CD14-positive monocyte (primary cell): ENCODE measurements around the gene NIT1. TPM values are rescaled to one million over a fixed set of nuclear protein-coding genes. Genes with fewer than 3 reads are reported as not detected.

ENCODE experiments used
- DNase-seq, 3 donors: peaks; one replicate each; pipeline ENCODE4 v3.0.0-alpha.2; 2011 to 2022
- H2AFZ ChIP-seq: 2 replicates; pipeline ENCODE4 v1.6.0; 2012; ENCODE audit warnings: mild to moderate bottlenecking, low read depth, low read length, inconsistent platforms; ENCODE audit not compliant: insufficient read depth, poor library complexity, severe bottlenecking
- H3K27ac ChIP-seq, 2 donors: 1 replicate in 1 of 2; 2 replicates in 1 of 2; pipeline ENCODE4 v1.5.1; 2012 to 2013; ENCODE audit warnings: low read length in 2 of 2, control low read depth in 1 of 2, inconsistent platforms in 1 of 2, low read depth in 1 of 2, mild to moderate bottlenecking in 1 of 2
- H3K27me3 ChIP-seq, 2 donors: one replicate each; pipeline versions ENCODE4 v1.6.0 to v1.6.1; 2011 to 2013; ENCODE audit warnings: low read length in 2 of 2; ENCODE audit not compliant: control insufficient read depth in 2 of 2, insufficient read depth in 2 of 2
- H3K36me3 ChIP-seq, 2 donors: replicated peaks in 1 of 2; 1 replicate in 1 of 2; 2 replicates in 1 of 2; pipeline versions ENCODE4 v1.5.1 to v1.6.1; 2012 to 2013; ENCODE audit warnings: low read length in 2 of 2, control low read depth in 1 of 2, inconsistent platforms in 1 of 2, mild to moderate bottlenecking in 1 of 2; ENCODE audit not compliant: insufficient read depth in 2 of 2, control insufficient read depth in 1 of 2
- H3K4me1 ChIP-seq, 2 donors: 1 replicate in 1 of 2; 2 replicates in 1 of 2; pipeline versions ENCODE4 v1.5.1 to v1.6.1; 2012 to 2013; ENCODE audit warnings: low read length in 2 of 2, control low read depth in 1 of 2, inconsistent platforms in 1 of 2, mild to moderate bottlenecking in 1 of 2, moderate library complexity in 1 of 2; ENCODE audit not compliant: insufficient read depth in 2 of 2, control insufficient read depth in 1 of 2
- H3K4me2 ChIP-seq: replicated peaks from 2 replicates; pipeline ENCODE3; 2012; ENCODE audit warnings: low read length, moderate library complexity, mild to moderate bottlenecking; ENCODE audit not compliant: poor library complexity, severe bottlenecking; ENCODE audit errors: extremely low read depth
- H3K4me3 ChIP-seq, 3 experiments: fragments of 200-600 bp in 1 of 3; sonication (generic) in 1 of 3; replicated peaks in 1 of 3; 1 replicate in 2 of 3; 2 replicates in 1 of 3; pipeline ENCODE4 v1.5.1; 2011 to 2013; ENCODE audit warnings: low read length in 3 of 3, mild to moderate bottlenecking in 3 of 3, control low read depth in 2 of 3, low read depth in 2 of 3, inconsistent platforms in 1 of 3, moderate library complexity in 1 of 3
- H3K79me2 ChIP-seq: 2 replicates; pipeline ENCODE4 v1.6.0; 2012; ENCODE audit warnings: mild to moderate bottlenecking, control low read depth, inconsistent platforms, low read length, moderate library complexity; ENCODE audit not compliant: insufficient read depth
- H3K9ac ChIP-seq: 2 replicates; pipeline ENCODE4 v1.6.0; 2017; ENCODE audit warnings: low read length, mild to moderate bottlenecking; ENCODE audit not compliant: insufficient read depth, poor library complexity, severe bottlenecking
- H3K9me3 ChIP-seq, 2 donors: replicated peaks in 1 of 2; 1 replicate in 1 of 2; 2 replicates in 1 of 2; pipeline versions ENCODE4 v1.5.1 to v1.6.1; 2012 to 2013; ENCODE audit warnings: low read length in 2 of 2, control low read depth in 1 of 2; ENCODE audit not compliant: control insufficient read depth in 1 of 2, insufficient read depth in 1 of 2
- H4K20me1 ChIP-seq: 2 replicates; pipeline ENCODE4 v1.6.0; 2012; ENCODE audit warnings: mild to moderate bottlenecking, low read length, control low read depth, moderate library complexity; ENCODE audit not compliant: insufficient read depth
- H3K27ac Mint-ChIP-seq, 7 donors: one replicate each; pipeline ENCODE4 v1.8.0; 2020; ENCODE audit warnings: mild to moderate bottlenecking in 7 of 7, mixed read lengths in 7 of 7, moderate library complexity in 6 of 7, inconsistent platforms in 2 of 7
- H3K27me3 Mint-ChIP-seq, 3 donors: one replicate each; pipeline ENCODE4 v1.8.0; 2021 to 2022; ENCODE audit warnings: low read depth in 3 of 3, mild to moderate bottlenecking in 3 of 3, mixed read lengths in 3 of 3, moderate library complexity in 3 of 3, inconsistent platforms in 1 of 3
- H3K36me3 Mint-ChIP-seq, 2 donors: one replicate each; pipeline ENCODE4 v1.8.0; 2020; ENCODE audit warnings: mixed read lengths in 2 of 2, inconsistent platforms in 1 of 2, mild to moderate bottlenecking in 1 of 2
- H3K4me1 Mint-ChIP-seq: one replicate; pipeline ENCODE4 v1.8.0; 2020; ENCODE audit warnings: mild to moderate bottlenecking, mixed read lengths
- H3K4me3 Mint-ChIP-seq, 2 donors: one replicate each; pipeline ENCODE4 v1.8.0; 2020; ENCODE audit warnings: mild to moderate bottlenecking in 2 of 2, mixed read lengths in 2 of 2, moderate library complexity in 1 of 2
- H3K9me3 Mint-ChIP-seq, 7 donors: one replicate each; pipeline ENCODE4 v1.8.0; 2020 to 2022; ENCODE audit warnings: mixed read lengths in 7 of 7, mild to moderate bottlenecking in 6 of 7, moderate library complexity in 6 of 7, inconsistent platforms in 2 of 7
- WGBS: methylation state at CpG from one replicate; pipeline ENCODE4 v1.1.5; 2013; ENCODE audit warnings: missing lambda C conversion rate; ENCODE audit not compliant: insufficient coverage; 5-methylcytosine and 5-hydroxymethylcytosine counted together
- intact Hi-C, 2 donors: fragments of 100-400 bp; cut with micrococcal nuclease; formaldehyde crosslinking; loops; one replicate each; pipeline versions ENCODE4 v1.15.0 to v1.15.1; 2023
- polyA plus RNA-seq, 3 donors: library from polyadenylated mRNA; depleted of rRNA in 1 of 3; unstranded in 2 of 3; stranded (reverse) in 1 of 3; fragments of 300-500 nt in 2 of 3; fragments of >200 nt in 1 of 3; fragmentation: Illumina TruSeq in 2 of 3; gene quantifications; 1 replicate in 2 of 3; 2 replicates in 1 of 3; pipeline ENCODE4 v1.2.3, GENCODE V29; 2012 to 2021
- TF ChIP-seq, protein P1 (sequence below): fragments of 200-600 bp; IDR thresholded peaks from one replicate; pipeline ENCODE4 v1.8.0; 2022; ENCODE audit warnings: antibody characterized with exemption, mild to moderate bottlenecking

The NIT1 gene
- polyA plus RNA-seq, 3 donors = 28.4 to 84.7 (median 35.7) TPM

DNA sequence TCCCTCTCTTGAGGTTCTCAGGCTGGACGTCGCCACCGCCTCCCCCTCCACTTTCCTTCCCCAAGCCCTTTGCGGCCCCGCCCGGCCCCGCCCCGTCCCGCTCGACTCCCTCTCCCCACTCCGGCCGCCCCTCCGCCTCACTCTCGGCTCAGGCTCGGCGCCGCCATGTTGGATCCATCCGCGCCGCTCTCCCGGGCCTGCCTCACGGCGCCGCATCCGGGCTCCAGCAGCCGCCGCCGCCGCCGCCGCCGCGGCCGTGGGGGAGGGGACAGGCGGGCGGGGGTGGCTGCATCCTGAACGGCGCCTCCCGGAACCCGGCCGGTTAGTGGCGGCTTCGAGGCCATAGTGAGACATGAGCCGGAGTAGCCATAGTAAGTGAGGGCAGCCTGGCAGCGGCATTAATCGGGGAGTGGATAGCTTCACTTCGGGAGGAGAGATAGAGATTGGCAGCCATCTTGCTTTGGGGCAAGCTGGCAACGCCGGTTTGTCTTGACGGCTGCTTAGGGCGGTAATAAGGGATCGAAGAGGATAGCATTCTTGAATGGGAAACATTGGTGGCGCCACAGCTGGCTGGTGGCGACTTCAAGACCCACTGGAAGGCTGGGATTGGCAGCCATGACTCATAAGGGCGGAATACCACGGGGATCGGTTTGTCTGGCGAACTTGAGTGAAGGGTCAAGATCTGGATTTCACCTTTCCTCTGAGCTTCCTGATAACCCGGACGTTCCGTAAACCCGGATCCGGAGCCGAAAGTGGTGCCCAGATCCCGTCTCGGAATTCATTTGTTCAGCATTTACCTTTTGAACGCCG is 14.7 kb downstream of the NIT1 start, which contains the start of gene DEDD:
Gene DEDD, minus strand, starts transcription at position 258 of the 810 bp plus-strand sequence. CDS start 8,205 bp downstream, outside the sequence.
- H3K79me2 ChIP-seq = peaks cover 94% of the 10 kb centered on the region
- peak within 1 kb of the TSS; percentile 94 to 95 for H3K27ac ChIP-seq
- intact Hi-C loops = loop anchor here (2.0 to 5.0 kb wide), 2 partner anchors 14 to 60 kb away; partner anchors contain the start of genes NIT1 (in 1 of the 2) and PFDN2 (in 1 of the 2)
- H3K36me3 ChIP-seq = peaks cover 10 to 30% of the 10 kb centered on the region in 2 donors
- H3K9me3 ChIP-seq = no peaks in the 10 kb centered on the region
- Mint-ChIP-seq H3K27me3 (peaks cover 0 to 2% (median 0%) of the 10 kb centered on the region in 3 donors), H3K4me1 (peaks cover 65% of the 10 kb centered on the region), H3K27ac (peak within 1 kb of the TSS in 4 of 7 donors; percentile 84 to 96 (median 89)), H3K36me3 (peaks cover 22 to 28% of the 10 kb centered on the region in 2 donors), H3K4me3 (no peak within 1 kb of the TSS), H3K9me3 (no peaks in the 10 kb centered on the region)
- peaks cover 11% of the 10 kb centered on the region for H4K20me1 ChIP-seq
- peak within 1 kb of the TSS; percentile 100 for H3K4me2 ChIP-seq
- TF ChIP-seq, protein P1, sequence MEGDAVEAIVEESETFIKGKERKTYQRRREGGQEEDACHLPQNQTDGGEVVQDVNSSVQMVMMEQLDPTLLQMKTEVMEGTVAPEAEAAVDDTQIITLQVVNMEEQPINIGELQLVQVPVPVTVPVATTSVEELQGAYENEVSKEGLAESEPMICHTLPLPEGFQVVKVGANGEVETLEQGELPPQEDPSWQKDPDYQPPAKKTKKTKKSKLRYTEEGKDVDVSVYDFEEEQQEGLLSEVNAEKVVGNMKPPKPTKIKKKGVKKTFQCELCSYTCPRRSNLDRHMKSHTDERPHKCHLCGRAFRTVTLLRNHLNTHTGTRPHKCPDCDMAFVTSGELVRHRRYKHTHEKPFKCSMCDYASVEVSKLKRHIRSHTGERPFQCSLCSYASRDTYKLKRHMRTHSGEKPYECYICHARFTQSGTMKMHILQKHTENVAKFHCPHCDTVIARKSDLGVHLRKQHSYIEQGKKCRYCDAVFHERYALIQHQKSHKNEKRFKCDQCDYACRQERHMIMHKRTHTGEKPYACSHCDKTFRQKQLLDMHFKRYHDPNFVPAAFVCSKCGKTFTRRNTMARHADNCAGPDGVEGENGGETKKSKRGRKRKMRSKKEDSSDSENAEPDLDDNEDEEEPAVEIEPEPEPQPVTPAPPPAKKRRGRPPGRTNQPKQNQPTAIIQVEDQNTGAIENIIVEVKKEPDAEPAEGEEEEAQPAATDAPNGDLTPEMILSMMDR = no peak
- under 1% methylated on average over 57 of the region's 68 CpGs for whole genome bisulfite sequencing
- DNase-seq = peak; percentile 89 to 93 (median 93)
- no peaks in the 10 kb centered on the region for H3K27me3 ChIP-seq
- H3K4me3 ChIP-seq = peak within 1 kb of the TSS; percentile 81 to 98 (median 95)
- peaks cover 54 to 72% of the 10 kb centered on the region in 2 donors for H3K4me1 ChIP-seq
- H2AFZ ChIP-seq = peak within 1 kb of the TSS; percentile 84
- peak within 1 kb of the TSS; percentile 86 for H3K9ac ChIP-seq

DNA sequence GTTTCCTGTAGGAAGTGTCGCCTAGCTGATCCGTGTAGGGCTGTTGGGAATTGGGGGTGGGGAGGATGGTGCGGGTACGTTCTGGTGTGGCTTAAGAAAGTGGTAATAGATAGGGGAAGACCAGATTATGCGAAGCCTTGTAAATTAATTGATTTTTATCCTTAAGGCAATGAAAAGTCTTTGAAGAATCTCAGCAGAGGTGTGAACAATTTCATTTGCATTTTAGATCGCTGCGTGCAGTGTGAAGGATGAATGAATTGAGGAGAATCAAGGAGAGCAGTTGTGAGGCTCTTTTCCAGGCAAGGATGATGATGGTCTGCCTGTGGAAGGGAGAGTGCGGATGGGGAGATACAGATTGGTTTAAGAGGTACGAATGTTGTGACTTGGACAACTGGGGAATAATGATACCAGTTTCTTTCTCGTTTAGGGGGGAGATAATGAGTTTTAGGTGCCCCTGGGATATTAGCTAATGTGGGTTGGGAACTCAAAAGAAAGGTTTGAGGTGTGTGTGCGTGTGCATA is 15.4 kb downstream of the NIT1 start:
- WGBS = 8% methylated on average over 11 of the region's 11 CpGs

More for the DNA sequence above, 15.4 kb downstream of the NIT1 start:
- Mint-ChIP-seq H3K4me1 (peaks cover 65% of the 10 kb centered on the region), H3K27ac (no peak overlapping the region), H3K36me3 (peaks cover 22 to 25% of the 10 kb centered on the region in 2 donors), H3K9me3 (no peaks in the 10 kb centered on the region), H3K4me3 (no peak overlapping the region), H3K27me3 (peaks cover 0 to 2% (median 0%) of the 10 kb centered on the region in 3 donors)
- Histone ChIP-seq H3K9me3 (no peaks in the 10 kb centered on the region), H3K4me3 (peak overlapping the region; percentile 81 to 98 (median 95)), H3K27me3 (no peaks in the 10 kb centered on the region), H4K20me1 (peaks cover 4% of the 10 kb centered on the region), H3K36me3 (peaks cover 8 to 26% of the 10 kb centered on the region in 2 donors), H3K9ac (peak overlapping the region; percentile 86), H3K4me2 (peak overlapping the region; percentile 100), H3K79me2 (peaks cover 92% of the 10 kb centered on the region), H3K27ac (peak overlapping the region; percentile 94 to 95), H2AFZ (peak overlapping the region; percentile 84), H3K4me1 (peaks cover 54 to 72% of the 10 kb centered on the region in 2 donors)
- TF ChIP-seq, protein P1 = no peak
- intact Hi-C loops = loop anchor here (2.0 to 5.0 kb wide), 2 partner anchors 14 to 61 kb away; partner anchors contain the start of genes NIT1 (in 1 of the 2) and PFDN2 (in 1 of the 2)
- no peak for DNase-seq
